T-helper 2 cell treated with Interferon-gamma antibody and Interleukin-4, amounts not matched to agents 100 ng/mL and 5 ng/mL, for 36 hours (primary cell): ENCODE data around the gene ALCAM. TPM values are rescaled to one million over a fixed set of nuclear protein-coding genes. Genes with fewer than 3 reads are reported as not detected.

Experiments
- intact Hi-C: fragments of 100-400 bp; cut with micrococcal nuclease; formaldehyde crosslinking; loops from one replicate; pipeline ENCODE4 v1.15.1; 2023
- total RNA-seq: library from RNA; stranded (reverse); gene quantifications from 2 replicates; pipeline ENCODE4 v1.2.3, GENCODE V29; 2022

Gene ALCAM
- total RNA-seq, 1 donor from 2014 or later = 12.0 TPM

- intact Hi-C loops = no loop called here
Measured at GRCh38 chr3:105620236-105620635, 253.5 kb downstream of the ALCAM start.

GRCh38 chr3:105622169-105622568 is 255.5 kb downstream of the ALCAM start:
- intact Hi-C loops = no loop called here
